ENCODE measurements around the gene LRRN2. TPM values are rescaled to one million over a fixed set of nuclear protein-coding genes. Genes with fewer than 3 reads are reported as not detected.
"Not testable (repeated sequence)": the region's sequence is repeated elsewhere in the genome, so short reads cannot be mapped to it uniquely, and the experiment has no call there.

LRRN2 gene
- total RNA-seq, 4 donors from 2014 or later, result 4.0 to 19.6 (median 7.0) TPM

- peaks cover 0 to 35% (median 10%) of the 10 kb centered on the region in 3 donors for H3K4me1 ChIP-seq
- TF ChIP-seq CTCF (IDR thresholded peaks at IDR 0.05) (no peak), EP300 (IDR thresholded peaks at IDR 0.05) (no peak), POLR2A (IDR thresholded peaks at IDR 0.05) (no peak), POLR2AphosphoS5 (IDR thresholded peaks at IDR 0.05) (no peak)
- no peak overlapping the region for H3K27ac ChIP-seq
- no peaks in the 10 kb centered on the region for H3K9me3 ChIP-seq
- no peaks in the 10 kb centered on the region for H3K36me3 ChIP-seq
- no peaks in the 10 kb centered on the region for H3K27me3 ChIP-seq
- no peak for ATAC-seq
- WGBS, 2 donors (ENCODE audit: low coverage in 1 of 2), result 83 to 92% methylated on average over 1 of the region's 1 CpG
- H3K4me3 ChIP-seq, result no peak overlapping the region
These were observed 44.1 kb downstream of the LRRN2 start for GRCh38 chr1:204641455-204641854.

- Histone ChIP-seq H3K27ac (no peak overlapping the region), H3K4me3 (no peak overlapping the region), H3K4me1 (peaks cover 0 to 35% (median 10%) of the 10 kb centered on the region in 3 donors), H3K9me3 (no peaks in the 10 kb centered on the region), H3K27me3 (no peaks in the 10 kb centered on the region), H3K36me3 (no peaks in the 10 kb centered on the region)
- no peak for ATAC-seq
- WGBS, 2 donors (ENCODE audit: low coverage in 1 of 2), result 100% methylated on average over 2 of the region's 2 CpGs; no CpG with 5 or more reads in 1 of the 2 donors
- TF ChIP-seq POLR2AphosphoS5 (IDR thresholded peaks at IDR 0.05), result no peak
- TF ChIP-seq EP300 (IDR thresholded peaks at IDR 0.05), result no peak
- no peak for TF ChIP-seq CTCF (IDR thresholded peaks at IDR 0.05)
- TF ChIP-seq POLR2A (IDR thresholded peaks at IDR 0.05), result no peak
These were observed 45.0 kb downstream of the LRRN2 start for GRCh38 chr1:204640578-204640977.

- WGBS, 2 donors (ENCODE audit: low coverage in 1 of 2), result 91 to 92% methylated on average over 4 to 5 of the region's 5 CpGs
- H3K4me1 ChIP-seq, result peaks cover 0 to 27% (median 10%) of the 10 kb centered on the region in 3 donors
- no peaks in the 10 kb centered on the region for H3K9me3 ChIP-seq
- ATAC-seq, result no peak
- no peak overlapping the region for H3K27ac ChIP-seq
- TF ChIP-seq POLR2AphosphoS5 (IDR thresholded peaks at IDR 0.05) (no peak), POLR2A (IDR thresholded peaks at IDR 0.05) (no peak), EP300 (IDR thresholded peaks at IDR 0.05) (no peak)
- H3K27me3 ChIP-seq, result no peaks in the 10 kb centered on the region
- no peak overlapping the region for H3K4me3 ChIP-seq
- H3K36me3 ChIP-seq, result no peaks in the 10 kb centered on the region
These were observed 51.2 kb downstream of the LRRN2 start for GRCh38 chr1:204634260-204634910.

GRCh38 chr1:204633665-204634064, 51.9 kb downstream of the LRRN2 start:
- no peaks in the 10 kb centered on the region for H3K36me3 ChIP-seq
- H3K9me3 ChIP-seq, result no peaks in the 10 kb centered on the region
- peaks cover 0 to 24% (median 10%) of the 10 kb centered on the region in 3 donors for H3K4me1 ChIP-seq
- 15 to 88% methylated on average over 3 to 4 of the region's 8 CpGs for WGBS, 2 donors (ENCODE audit: low coverage in 1 of 2)
- no peaks in the 10 kb centered on the region for H3K27me3 ChIP-seq
- no peak overlapping the region for H3K4me3 ChIP-seq
- no peak for ATAC-seq
- no peak for TF ChIP-seq CTCF (IDR thresholded peaks at IDR 0.05)
- no peak for TF ChIP-seq POLR2AphosphoS5 (IDR thresholded peaks at IDR 0.05)
- TF ChIP-seq EP300 (IDR thresholded peaks at IDR 0.05), result no peak
- no peak for TF ChIP-seq POLR2A (IDR thresholded peaks at IDR 0.05)
- no peak overlapping the region for H3K27ac ChIP-seq

- 48 to 55% methylated on average over 4 to 14 of the region's 19 CpGs for whole genome bisulfite sequencing, 2 donors (ENCODE audit: low coverage in 1 of 2)
- Histone ChIP-seq H3K4me1 (peaks cover 0 to 16% (median 0%) of the 10 kb centered on the region in 3 donors), H3K9me3 (no peaks in the 10 kb centered on the region), H3K27ac (no peak overlapping the region), H3K27me3 (no peaks in the 10 kb centered on the region), H3K4me3 (no peak overlapping the region), H3K36me3 (no peaks in the 10 kb centered on the region)
- ATAC-seq, result no peak
- TF ChIP-seq POLR2AphosphoS5 (IDR thresholded peaks at IDR 0.05) (no peak), EP300 (IDR thresholded peaks at IDR 0.05) (no peak), POLR2A (IDR thresholded peaks at IDR 0.05) (no peak), CTCF (IDR thresholded peaks at IDR 0.05) (no peak)
These were observed 55.2 kb downstream of the LRRN2 start for GRCh38 chr1:204630132-204630905.

- not testable (repeated sequence) for H3K36me3 ChIP-seq, H3K27me3 ChIP-seq, H3K27ac ChIP-seq, H3K9me3 ChIP-seq, H3K4me3 ChIP-seq, ATAC-seq
- 98% methylated on average over 6 of the region's 6 CpGs; no CpG with 5 or more reads in 1 of the 2 donors for WGBS, 2 donors (ENCODE audit: low coverage in 1 of 2)
- peaks cover 0 to 16% (median 0%) of the 10 kb centered on the region in 3 donors for H3K4me1 ChIP-seq
These were observed 56.1 kb downstream of the LRRN2 start for GRCh38 chr1:204629459-204629858.

Measured in gastroesophageal sphincter (tissue), 4 donors.